ENCODE data around the gene BACE1-AS.
"Not testable (repeated sequence)": the region's sequence is repeated elsewhere in the genome, so short reads cannot be mapped to it uniquely, and the experiment has no call there.

BACE1-AS gene

DNA sequence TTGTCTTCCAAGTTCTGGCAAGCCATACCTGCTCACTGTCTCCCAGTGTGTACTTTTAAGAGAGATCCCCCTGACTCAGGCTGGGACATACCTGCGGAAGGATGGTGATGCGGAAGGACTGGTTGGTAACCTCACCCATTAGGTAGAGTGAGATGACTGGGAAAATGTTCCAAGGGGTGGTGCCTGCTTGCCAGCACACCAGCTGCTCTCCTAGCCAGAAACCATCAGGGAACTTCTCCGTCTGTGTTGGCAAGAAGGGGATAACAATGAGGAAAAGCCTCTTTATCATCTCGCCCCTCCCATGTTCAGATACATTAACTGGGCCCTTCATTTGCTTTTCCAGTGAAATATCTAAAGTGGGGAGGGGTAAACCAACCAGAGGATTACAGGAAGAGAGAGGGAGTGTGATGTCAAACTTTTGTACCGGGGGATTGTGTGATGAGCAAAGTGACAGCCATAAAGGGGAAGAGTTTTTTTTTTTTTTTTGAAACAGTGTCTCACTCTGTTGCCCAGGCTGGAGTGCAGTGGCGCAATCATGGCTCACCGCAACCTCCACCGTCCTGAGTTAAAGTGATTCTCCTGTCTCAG, at the start of gene BACE1-AS:
Gene BACE1-AS (plus strand): TSS at position 538 of the 588 bp plus-strand sequence.
- DNase-seq, result no peak

DNA sequence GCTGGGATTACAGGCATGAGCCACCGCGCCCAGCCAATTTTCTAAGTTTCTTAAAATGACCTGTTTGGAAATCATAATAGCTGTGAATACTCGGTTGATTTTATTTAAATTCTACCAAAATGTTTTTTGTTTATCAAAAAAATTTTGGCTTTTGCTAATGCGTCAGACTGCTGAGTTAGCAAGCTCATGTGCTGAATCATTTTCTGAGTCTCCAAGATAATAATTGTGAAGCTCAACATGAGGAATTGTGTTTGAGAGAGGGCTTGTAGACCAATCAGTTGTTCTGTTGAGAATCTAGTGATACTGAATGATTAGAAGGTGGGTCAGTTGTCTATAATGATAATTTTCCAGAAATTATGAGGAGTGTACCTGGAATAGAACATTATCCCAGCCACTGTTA, 42.8 kb upstream of the BACE1-AS start:
- DNase-seq, result no peak

- DNase-seq, result no peak
Observed at GRCh38 chr11:117249571-117249970, 41.6 kb upstream of the BACE1-AS start.

DNA sequence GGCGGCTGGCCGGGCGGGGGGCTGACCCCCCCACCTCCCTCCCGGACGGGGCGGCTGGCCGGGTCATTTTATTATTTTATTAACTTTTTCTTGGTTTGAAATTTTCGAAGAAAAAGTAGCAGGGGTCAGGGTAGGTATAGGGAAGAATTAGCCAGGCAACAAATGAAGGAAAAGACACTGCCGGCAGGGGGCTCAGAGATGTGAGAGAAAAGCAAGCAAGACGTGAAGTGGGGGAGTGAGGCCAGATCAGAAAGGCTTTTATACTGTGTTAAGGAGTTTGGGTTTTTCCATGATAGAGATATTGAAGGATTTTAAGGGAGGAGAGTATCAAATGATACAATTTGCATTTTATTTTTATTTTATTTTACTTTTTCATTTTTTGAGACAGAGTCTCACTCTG, 39.6 kb upstream of the BACE1-AS start:
- DNase-seq, result no peak

DNA sequence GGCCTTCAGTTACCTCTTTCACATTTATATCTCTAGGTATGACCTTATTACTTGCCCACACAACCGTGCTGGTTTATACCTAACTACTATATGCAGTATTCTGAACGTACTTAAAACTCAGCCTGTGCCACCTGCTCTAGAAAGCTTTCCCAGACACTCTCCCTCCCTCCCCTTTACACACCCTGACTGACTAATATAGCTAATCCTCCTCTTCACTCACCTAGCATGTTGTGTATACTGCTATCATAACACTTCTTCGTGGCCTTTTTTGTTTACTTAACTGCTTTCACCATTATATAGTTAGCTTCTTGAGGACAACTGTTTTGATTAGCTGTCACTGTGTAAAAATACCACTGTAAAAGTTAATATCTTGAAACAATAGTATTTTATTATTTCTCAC, 35.2 kb upstream of the BACE1-AS start:
- DNase-seq, result no peak

DNA sequence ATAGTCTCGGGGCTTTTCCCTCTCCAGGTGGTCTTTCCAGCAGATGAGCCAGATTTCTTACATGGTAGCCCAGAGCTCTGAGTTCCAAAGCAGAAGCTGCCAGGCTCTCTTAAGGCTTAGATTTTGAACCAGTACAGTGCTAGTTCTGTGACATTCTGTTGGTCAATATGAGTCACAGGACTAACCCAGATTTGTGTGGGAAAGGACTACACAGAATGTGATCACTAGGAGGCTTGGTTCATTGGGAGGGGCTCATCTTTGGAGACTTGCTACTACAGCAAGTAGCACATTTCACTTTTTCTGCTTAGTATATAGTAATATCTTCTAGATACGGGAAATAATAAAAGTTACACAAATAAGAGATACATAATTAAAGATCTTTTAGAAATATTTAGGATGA, 34.6 kb upstream of the BACE1-AS start:
- no peak for DNase-seq

GRCh38 chr11:117258576-117258975, 32.6 kb upstream of the BACE1-AS start:
- DNase-seq, result no peak

- no peak for DNase-seq
Observed at GRCh38 chr11:117259417-117259816, 31.7 kb upstream of the BACE1-AS start.

DNA sequence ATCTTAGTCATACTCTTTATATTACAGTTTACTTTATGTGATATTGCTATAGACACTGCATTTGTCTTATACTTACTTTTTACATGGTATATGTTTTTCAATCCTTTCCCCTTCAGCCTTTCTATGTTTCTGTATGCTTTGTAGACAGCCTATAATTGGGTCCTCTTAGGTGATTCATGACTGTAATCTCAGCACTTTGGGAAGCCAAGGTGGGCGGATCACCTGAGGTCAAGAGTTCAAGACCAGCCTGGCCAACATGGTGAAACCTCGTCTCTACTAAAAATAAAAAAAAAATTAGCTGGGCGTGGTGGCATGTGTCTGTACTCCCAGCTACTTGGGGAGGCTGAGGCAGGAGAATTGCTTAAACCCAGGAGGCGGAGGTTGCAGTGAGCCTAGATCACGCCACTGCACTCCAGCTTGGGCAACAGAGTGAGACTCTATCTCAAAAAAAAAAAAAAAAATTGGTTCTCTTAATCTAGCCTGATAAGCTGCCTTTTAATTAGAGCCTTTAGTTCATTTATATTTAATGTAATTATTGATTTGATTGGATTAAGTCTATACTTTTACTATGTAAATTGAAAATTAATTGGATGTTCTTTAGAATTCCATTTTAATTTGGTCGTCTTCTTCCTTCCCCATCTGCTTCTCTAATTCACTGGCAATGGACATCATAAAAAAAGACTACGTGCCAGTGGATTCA, 26.4 kb upstream of the BACE1-AS start:
- not testable (repeated sequence) for DNase-seq

DNA sequence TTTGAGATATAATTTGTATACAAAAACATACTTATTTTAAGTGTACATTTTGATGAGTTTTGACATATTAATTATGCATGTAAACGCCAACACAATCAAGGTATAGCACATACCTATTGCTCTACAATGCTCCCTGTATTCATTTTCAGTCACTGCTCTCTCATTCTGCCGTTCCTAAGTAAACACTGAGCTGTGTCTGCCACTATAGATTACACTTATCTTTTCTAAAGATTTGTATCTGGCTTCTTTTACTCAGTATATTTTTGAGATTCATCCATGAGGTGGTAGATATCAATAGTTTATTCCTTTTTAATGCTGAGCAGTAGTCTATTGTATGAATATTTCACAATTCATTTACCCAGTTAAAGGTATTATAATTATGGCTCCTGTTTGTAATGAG, 25.4 kb upstream of the BACE1-AS start:
- no peak for DNase-seq

GRCh38 chr11:117269856-117270255, 21.3 kb upstream of the BACE1-AS start:
- no peak for DNase-seq

- DNase-seq, result no peak
Observed at GRCh38 chr11:117271208-117271607, 19.9 kb upstream of the BACE1-AS start.

DNA sequence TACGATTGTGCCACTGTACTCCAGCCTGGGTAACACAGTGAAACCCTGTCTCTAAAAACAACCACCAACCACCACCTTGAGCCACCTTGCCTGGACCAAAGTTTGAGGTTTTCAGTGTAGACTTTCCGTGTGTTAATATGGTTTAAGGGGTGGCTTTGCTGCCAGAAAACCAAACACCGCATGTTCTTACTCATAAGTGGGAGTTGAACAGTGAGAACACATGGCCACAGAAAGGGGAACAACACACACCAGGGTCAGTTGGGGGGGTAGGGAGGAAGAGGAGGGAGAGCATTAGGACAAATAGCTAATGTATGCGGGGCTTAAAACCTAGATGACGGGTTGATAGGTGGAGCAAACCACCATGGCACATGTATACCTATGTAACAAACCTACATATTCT, 19.0 kb upstream of the BACE1-AS start:
- not testable (repeated sequence) for DNase-seq

- no peak for DNase-seq
Observed at GRCh38 chr11:117273550-117274289, 17.4 kb upstream of the BACE1-AS start.

- DNase-seq, result no peak
Observed at GRCh38 chr11:117278347-117278746, 12.8 kb upstream of the BACE1-AS start.

GRCh38 chr11:117279711-117280376, 11.3 kb upstream of the BACE1-AS start:
- no peak for DNase-seq

GRCh38 chr11:117281159-117281558, 10.0 kb upstream of the BACE1-AS start:
- no peak for DNase-seq

- DNase-seq, result no peak
Observed at GRCh38 chr11:117281869-117282268, 9.3 kb upstream of the BACE1-AS start.

DNA sequence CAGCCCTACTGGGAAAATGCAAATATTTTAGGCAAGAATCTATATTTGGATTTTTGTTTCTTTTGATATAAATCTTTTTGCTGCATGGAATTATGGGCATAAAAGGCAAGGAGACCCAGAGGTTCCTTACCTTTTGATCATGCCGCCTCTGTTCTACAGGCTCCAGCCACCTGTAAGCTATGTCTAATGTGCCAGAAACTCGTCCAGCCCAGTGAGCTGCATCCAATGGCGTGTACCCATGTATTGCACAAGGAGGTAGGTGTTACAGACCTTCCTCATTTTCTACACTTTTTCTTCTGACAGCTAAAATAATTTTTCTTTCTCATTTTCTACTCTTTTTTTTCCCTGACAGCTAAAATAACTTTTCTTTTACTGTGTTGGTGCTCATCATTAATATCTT, 8.2 kb upstream of the BACE1-AS start:
- DNase-seq, result no peak

- DNase-seq, result no peak
Observed at GRCh38 chr11:117284053-117284452, 7.1 kb upstream of the BACE1-AS start.

DNA sequence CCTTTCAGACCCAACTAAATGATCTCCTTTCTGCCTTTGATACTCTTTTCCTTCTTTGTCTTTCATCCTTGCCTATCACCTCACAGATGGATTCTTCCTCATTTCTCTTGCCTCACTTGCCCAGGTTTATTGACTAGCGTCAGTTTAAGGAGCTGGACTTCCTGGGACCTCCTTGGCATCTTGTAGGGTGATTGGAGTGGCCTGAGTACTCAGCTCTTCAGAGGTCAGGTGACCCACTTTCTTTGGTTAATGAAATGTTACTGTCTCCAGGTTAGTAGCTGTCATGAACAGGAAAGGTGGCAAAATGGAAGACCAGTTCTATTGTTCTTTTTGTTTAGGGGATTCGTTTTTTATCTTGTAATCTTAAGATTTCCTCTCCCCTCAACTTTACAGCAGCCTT, 4.6 kb upstream of the BACE1-AS start:
- DNase-seq, result no peak

GRCh38 chr11:117287668-117288067, 3.5 kb upstream of the BACE1-AS start:
- DNase-seq, result no peak

- DNase-seq, result no peak
Observed at GRCh38 chr11:117289795-117290194, 1.4 kb upstream of the BACE1-AS start.

- no peak for DNase-seq
Observed at GRCh38 chr11:117292616-117293015, 1.5 kb downstream of the BACE1-AS start.

All from stimulated activated naive CD4-positive, alpha-beta T cell (primary cell).